IPS-18a (cell line): ENCODE data around the gene SF3B2.
"Not testable (repeated sequence)": the region's sequence is repeated elsewhere in the genome, so short reads cannot be mapped to it uniquely, and the experiment has no call there.

Experiments
- H3K27ac ChIP-seq: one replicate; pipeline ENCODE4 v1.5.1; 2013; ENCODE audit warnings: low read length
- H3K27me3 ChIP-seq: one replicate; pipeline ENCODE4 v1.6.1; 2013; ENCODE audit warnings: mild to moderate bottlenecking, low read length; ENCODE audit not compliant: control insufficient read depth, insufficient read depth
- H3K36me3 ChIP-seq: one replicate; pipeline ENCODE4 v1.6.1; 2013; ENCODE audit warnings: low read depth, low read length; ENCODE audit not compliant: control insufficient read depth
- H3K4me1 ChIP-seq: one replicate; pipeline ENCODE4 v1.6.1; 2013; ENCODE audit warnings: low read depth, low read length; ENCODE audit not compliant: control insufficient read depth
- H3K4me3 ChIP-seq: one replicate; pipeline ENCODE4 v1.5.1; 2013; ENCODE audit warnings: low read length
- H3K9ac ChIP-seq: one replicate; pipeline ENCODE4 v1.6.1; 2013; ENCODE audit warnings: mild to moderate bottlenecking, low read length, moderate library complexity
- H3K9me3 ChIP-seq: one replicate; pipeline ENCODE4 v1.6.1; 2013; ENCODE audit warnings: low read depth, low read length; ENCODE audit not compliant: control insufficient read depth

SF3B2 gene

GRCh38 chr11:66070604-66071380 lies 18.6 kb downstream of the SF3B2 start:
- Histone ChIP-seq H3K36me3 (peaks cover 30% of the 10 kb centered on the region), H3K9me3 (no peaks in the 10 kb centered on the region)

GRCh38 chr11:66071381-66071801 lies 19.2 kb downstream of the SF3B2 start:
- peaks cover 4% of the 10 kb centered on the region for H3K4me1 ChIP-seq
- H3K27ac ChIP-seq = no peak overlapping the region
- peak overlapping the region; percentile 5 for H3K9ac ChIP-seq
- no peaks in the 10 kb centered on the region for H3K9me3 ChIP-seq
- H3K36me3 ChIP-seq = peaks cover 26% of the 10 kb centered on the region
- H3K4me3 ChIP-seq = peak overlapping the region; percentile 55
- no peaks in the 10 kb centered on the region for H3K27me3 ChIP-seq

More at GRCh38 chr11:66070604-66071380, 18.6 kb downstream of the SF3B2 start:
- Histone ChIP-seq H3K27me3 (no peaks in the 10 kb centered on the region), H3K27ac (no peak overlapping the region), H3K4me1 (peaks cover 4% of the 10 kb centered on the region), H3K9ac (peak overlapping the region; percentile 5), H3K4me3 (peak overlapping the region; percentile 55)

- H3K9me3 ChIP-seq = no peaks in the 10 kb centered on the region
- H3K9ac ChIP-seq = no peak overlapping the region
- no peaks in the 10 kb centered on the region for H3K27me3 ChIP-seq
- H3K4me3 ChIP-seq = no peak overlapping the region
- H3K27ac ChIP-seq = no peak overlapping the region
- peaks cover 20% of the 10 kb centered on the region for H3K36me3 ChIP-seq
- H3K4me1 ChIP-seq = peaks cover 4% of the 10 kb centered on the region
Observed at GRCh38 chr11:66072081-66072480, 19.9 kb downstream of the SF3B2 start.

- H3K36me3 ChIP-seq = peaks cover 16% of the 10 kb centered on the region
- no peak overlapping the region for H3K27ac ChIP-seq
- no peak overlapping the region for H3K4me3 ChIP-seq
- H3K27me3 ChIP-seq = no peaks in the 10 kb centered on the region
- H3K9me3 ChIP-seq = no peaks in the 10 kb centered on the region
- H3K4me1 ChIP-seq = peaks cover 4% of the 10 kb centered on the region
- no peak overlapping the region for H3K9ac ChIP-seq
Observed at GRCh38 chr11:66072518-66072917, 20.4 kb downstream of the SF3B2 start.

GRCh38 chr11:66073669-66074068 lies 21.5 kb downstream of the SF3B2 start:
- Histone ChIP-seq H3K27me3 (no peaks in the 10 kb centered on the region), H3K9me3 (no peaks in the 10 kb centered on the region), H3K4me1 (peaks cover 4% of the 10 kb centered on the region), H3K4me3 (no peak overlapping the region), H3K9ac (no peak overlapping the region), H3K36me3 (peaks cover 5% of the 10 kb centered on the region), H3K27ac (no peak overlapping the region)

GRCh38 chr11:66075273-66075672 lies 23.1 kb downstream of the SF3B2 start:
- Histone ChIP-seq H3K36me3 (no peaks in the 10 kb centered on the region), H3K9me3 (no peaks in the 10 kb centered on the region), H3K4me1 (no peaks in the 10 kb centered on the region), H3K27me3 (no peaks in the 10 kb centered on the region), H3K27ac (no peak overlapping the region), H3K9ac (no peak overlapping the region), H3K4me3 (no peak overlapping the region)

- H3K9me3 ChIP-seq = no peaks in the 10 kb centered on the region
- no peaks in the 10 kb centered on the region for H3K36me3 ChIP-seq
- H3K27me3 ChIP-seq = no peaks in the 10 kb centered on the region
- H3K27ac ChIP-seq = no peak overlapping the region
- H3K4me3 ChIP-seq = no peak overlapping the region
- H3K9ac ChIP-seq = no peak overlapping the region
- H3K4me1 ChIP-seq = no peaks in the 10 kb centered on the region
Observed at GRCh38 chr11:66076561-66076960, 24.4 kb downstream of the SF3B2 start.

- Histone ChIP-seq H3K4me1 (no peaks in the 10 kb centered on the region), H3K27ac (no peak overlapping the region), H3K9ac (no peak overlapping the region), H3K27me3 (no peaks in the 10 kb centered on the region), H3K36me3 (no peaks in the 10 kb centered on the region), H3K9me3 (no peaks in the 10 kb centered on the region), H3K4me3 (no peak overlapping the region)
Observed at GRCh38 chr11:66077927-66078326, 25.8 kb downstream of the SF3B2 start.

GRCh38 chr11:66078949-66079348 lies 26.8 kb downstream of the SF3B2 start:
- not testable (repeated sequence) for H3K4me1 ChIP-seq, H3K4me3 ChIP-seq, H3K9me3 ChIP-seq, H3K27me3 ChIP-seq, H3K9ac ChIP-seq, H3K27ac ChIP-seq, H3K36me3 ChIP-seq

- no peaks in the 10 kb centered on the region for H3K27me3 ChIP-seq
- H3K9me3 ChIP-seq = no peaks in the 10 kb centered on the region
- H3K36me3 ChIP-seq = no peaks in the 10 kb centered on the region
- no peak overlapping the region for H3K9ac ChIP-seq
- no peak overlapping the region for H3K4me3 ChIP-seq
- H3K4me1 ChIP-seq = no peaks in the 10 kb centered on the region
- no peak overlapping the region for H3K27ac ChIP-seq
Observed at GRCh38 chr11:66080055-66080817, 28.1 kb downstream of the SF3B2 start.

GRCh38 chr11:66081505-66081904 lies 29.3 kb downstream of the SF3B2 start:
- Histone ChIP-seq H3K9me3 (no peaks in the 10 kb centered on the region), H3K9ac (no peak overlapping the region), H3K4me3 (no peak overlapping the region), H3K27me3 (no peaks in the 10 kb centered on the region), H3K27ac (no peak overlapping the region), H3K36me3 (no peaks in the 10 kb centered on the region), H3K4me1 (no peaks in the 10 kb centered on the region)
